Left kidney (tissue), 2 donors: ENCODE data around the gene TBCA. TPM values are rescaled to one million over a fixed set of nuclear protein-coding genes. Genes with fewer than 3 reads are reported as not detected.
"Not testable (repeated sequence)": the region's sequence is repeated elsewhere in the genome, so short reads cannot be mapped to it uniquely, and the experiment has no call there.

Source experiments
- DNase-seq: peaks from one replicate; pipeline ENCODE4 v3.0.0-alpha.2; 2013
- polyA plus RNA-seq: library from polyadenylated mRNA; unstranded; fragments of 120-200 nt; gene quantifications from one replicate; pipeline ENCODE4 v1.2.1, GENCODE V29; 2013; ENCODE audit not compliant: insufficient read length

The TBCA gene
- polyA plus RNA-seq, 1 donor: 270 TPM

DNA sequence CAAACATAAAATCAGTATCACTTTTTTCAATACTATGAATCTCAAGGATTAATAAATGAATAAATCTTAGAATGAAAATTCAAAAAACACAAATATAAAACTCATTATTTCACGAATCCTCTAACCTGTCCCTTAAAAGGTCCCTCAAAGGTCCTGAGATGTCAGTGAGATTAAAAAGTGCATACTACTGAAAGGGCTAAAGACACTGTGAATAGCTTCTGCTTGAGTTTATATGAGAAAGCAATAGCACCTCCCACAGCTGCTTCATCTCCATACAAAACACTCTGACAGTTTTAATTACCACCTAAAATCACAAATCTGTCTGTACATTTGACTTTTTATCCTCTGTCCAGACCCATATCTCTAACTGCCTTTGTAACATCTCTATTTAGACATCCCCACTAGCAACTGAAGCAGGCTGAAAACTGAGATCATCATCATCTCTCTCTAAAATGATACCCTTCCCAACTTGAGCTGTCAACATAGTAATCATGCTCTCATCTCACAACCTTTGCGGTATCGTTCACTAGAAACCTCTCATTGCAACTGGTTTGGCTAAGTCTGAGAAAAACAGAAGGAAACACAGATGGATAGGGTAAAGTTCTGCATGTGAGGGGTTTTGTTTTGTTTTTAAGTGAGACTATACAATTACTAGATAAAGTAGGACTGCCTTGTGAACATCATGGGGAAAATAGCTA lies 56.3 kb downstream of the TBCA start:
- no peak for DNase-seq

DNA sequence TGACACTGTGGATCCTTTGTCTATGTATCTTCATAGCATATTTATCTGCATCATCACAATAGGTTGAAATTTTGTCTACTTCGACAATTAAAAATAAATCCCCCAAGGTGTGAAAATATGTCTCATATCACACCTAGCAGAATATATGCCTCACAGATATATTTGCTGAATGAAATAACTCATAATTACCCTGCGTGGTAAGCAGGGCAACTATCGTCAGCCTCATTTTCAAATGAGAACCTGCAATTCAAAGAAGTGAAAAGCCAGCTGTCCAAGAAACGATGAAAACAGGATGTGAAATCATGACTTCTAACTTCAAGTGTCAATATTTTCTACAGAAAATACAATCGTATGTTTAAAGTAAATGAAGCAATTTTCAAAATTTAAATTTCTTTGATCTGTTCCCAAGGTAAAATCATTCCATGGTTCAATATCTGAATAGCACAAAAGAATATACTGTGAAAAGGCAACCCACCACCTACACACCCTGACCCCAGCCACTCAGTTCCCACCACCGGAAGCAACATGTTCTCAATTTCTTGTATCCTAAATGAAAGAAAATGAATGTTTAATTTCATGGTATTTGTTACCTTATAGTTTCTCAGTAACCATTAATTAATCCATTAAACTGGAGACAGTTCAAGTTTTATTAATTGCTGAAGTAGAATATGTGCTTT lies 57.1 kb downstream of the TBCA start:
- DNase-seq: no peak

- no peak for DNase-seq
These were observed 66.0 kb downstream of the TBCA start for GRCh38 chr5:77709993-77710685.

DNA sequence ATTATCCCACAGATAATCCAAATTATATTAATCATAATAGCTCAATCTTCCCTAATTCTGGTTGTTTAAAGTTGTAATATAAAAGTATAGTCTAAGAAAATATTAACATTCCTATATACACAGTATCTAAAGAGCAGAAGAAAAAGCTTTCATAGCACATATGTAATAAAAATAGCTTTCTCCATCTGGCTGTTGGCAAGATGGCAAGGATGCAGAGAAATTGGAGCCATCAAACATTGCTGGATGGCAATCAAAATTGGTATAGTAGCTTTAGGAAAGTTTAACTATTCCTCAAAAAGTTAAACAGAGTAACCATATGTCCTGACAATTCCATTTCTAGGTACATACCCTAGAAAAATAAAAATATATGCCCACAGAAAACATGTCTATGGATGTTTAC lies 66.8 kb downstream of the TBCA start:
- DNase-seq: no peak

DNA sequence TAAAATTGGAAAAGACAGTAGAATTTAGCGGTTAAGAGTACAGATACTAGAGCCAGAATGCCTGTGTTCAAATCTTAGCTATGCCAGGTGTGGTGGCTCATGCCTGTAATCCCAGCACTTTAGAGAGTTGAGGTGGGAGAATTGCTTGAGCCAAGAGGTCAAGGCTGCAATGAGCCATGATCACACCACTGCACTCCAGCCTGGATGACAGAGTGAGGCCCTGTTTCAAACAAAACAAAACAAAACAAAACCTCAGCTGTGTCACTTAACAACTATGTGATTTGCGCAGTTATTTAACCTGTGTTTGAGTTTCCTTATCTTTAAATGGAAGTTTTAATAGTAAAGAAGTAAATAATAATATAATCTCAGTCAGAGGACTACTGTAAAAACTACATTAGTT lies 68.3 kb downstream of the TBCA start:
- no peak for DNase-seq

DNA sequence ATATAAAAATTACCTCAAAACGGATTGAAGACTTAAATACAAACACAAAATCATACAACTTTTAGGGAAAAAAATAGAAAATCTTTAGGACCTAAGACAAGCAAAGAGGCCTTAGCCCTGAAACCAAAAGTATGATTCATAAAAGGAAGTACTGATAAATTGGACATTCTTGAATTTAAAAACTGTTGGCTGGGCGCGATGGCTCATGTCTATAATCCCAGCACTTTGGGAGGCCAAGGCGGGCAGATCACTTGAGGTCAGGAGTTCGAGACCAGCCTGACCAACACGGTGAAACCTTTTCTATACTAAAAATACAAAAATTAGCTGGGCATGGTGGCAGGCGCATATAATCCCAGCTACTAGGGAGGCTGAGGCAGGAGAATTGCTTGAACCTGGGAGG lies 76.6 kb downstream of the TBCA start:
- DNase-seq: not testable (repeated sequence)

DNA sequence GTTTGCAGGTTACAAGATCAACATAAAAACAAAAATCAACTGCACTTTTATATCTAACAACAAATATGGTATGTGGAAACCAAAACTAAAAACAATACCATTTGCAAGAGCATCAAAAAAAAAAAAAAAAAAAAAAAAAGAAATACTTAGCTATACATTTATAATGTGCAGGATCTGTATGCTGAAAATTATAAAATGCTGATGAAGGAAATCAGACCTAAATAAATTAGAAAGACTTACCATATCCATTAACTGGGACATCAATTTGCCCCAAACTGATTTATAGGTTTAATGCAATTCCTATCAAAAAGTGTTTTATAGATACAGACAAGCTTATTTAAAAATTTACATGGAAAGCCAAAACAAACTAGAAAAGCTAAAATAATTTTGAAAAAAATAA lies 77.2 kb downstream of the TBCA start:
- no peak for DNase-seq

- DNase-seq: no peak
These were observed 78.4 kb downstream of the TBCA start for GRCh38 chr5:77697692-77698091.

GRCh38 chr5:77696120-77696519 lies 80.0 kb downstream of the TBCA start:
- DNase-seq: no peak

- DNase-seq: no peak
These were observed 82.2 kb downstream of the TBCA start for GRCh38 chr5:77693913-77694312.

GRCh38 chr5:77683171-77683732 lies 92.9 kb downstream of the TBCA start:
- no peak for DNase-seq

GRCh38 chr5:77670526-77670925 lies 105.6 kb downstream of the TBCA start:
- DNase-seq: no peak

- DNase-seq: no peak
These were observed 106.5 kb downstream of the TBCA start for GRCh38 chr5:77669677-77670076.

GRCh38 chr5:77663090-77663863 lies 112.9 kb downstream of the TBCA start:
- DNase-seq: no peak

DNA sequence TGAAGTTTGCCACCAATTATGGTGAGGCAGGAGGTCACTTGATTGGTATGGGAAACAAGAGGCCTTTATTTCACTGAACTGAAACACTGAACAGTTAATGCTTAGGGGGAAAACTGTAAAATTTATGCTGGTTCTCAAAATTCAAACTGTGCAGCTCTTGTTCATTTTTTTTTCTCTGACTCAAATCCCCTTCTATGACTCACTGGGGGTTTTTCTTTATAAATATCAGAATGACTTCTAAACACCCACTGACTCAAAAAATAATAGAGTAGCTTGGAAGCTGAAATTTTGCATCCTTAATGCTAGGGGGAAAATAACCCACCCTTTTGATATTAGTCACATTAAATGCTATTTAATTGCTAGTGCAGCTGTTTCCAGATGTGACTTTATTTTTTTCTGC lies 113.5 kb downstream of the TBCA start:
- DNase-seq: no peak

DNA sequence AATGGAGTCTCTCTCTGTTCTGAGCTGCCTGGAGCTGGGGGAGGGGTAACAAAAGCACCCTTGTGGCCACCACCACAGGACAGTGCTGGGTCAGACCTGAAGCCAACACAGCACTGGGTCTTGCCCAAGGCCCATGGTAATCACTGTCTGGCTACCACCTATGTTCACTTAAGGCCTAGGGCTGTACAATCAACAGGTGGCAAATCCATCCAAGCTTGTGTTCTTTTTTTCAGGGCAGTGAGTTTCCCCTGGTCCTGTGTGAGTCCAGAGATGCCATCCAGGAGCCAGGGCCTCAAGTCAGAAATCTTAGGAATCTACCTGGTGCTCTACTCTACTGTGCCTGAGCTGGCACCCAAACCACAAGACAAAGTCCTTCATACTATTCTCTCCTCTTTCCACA lies 117.5 kb downstream of the TBCA start:
- no peak for DNase-seq

DNA sequence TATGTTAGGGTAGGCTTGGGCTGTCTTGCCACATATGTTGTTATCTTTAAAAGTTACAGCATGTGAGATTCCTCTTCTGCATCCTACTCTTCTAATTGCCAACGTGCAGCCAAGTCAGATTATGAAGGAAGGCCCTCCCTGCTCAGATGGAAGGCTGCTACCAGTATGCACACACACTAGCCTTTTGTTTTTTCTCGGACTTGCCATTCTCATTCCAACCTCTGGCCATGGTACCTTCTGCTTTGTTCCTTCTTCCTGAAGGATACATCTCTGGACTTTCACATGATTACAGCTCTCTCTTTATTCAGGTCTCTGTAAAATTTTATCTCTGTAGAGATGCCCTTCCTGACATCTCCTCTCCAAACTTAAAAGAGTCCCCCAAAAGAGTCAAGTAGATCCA lies 124.8 kb downstream of the TBCA start:
- no peak for DNase-seq

- DNase-seq: no peak
These were observed 125.5 kb downstream of the TBCA start for GRCh38 chr5:77650686-77651085.

- no peak for DNase-seq
These were observed 126.4 kb downstream of the TBCA start for GRCh38 chr5:77649776-77650175.

- DNase-seq: no peak
These were observed 130.0 kb downstream of the TBCA start for GRCh38 chr5:77645995-77646639.

DNA sequence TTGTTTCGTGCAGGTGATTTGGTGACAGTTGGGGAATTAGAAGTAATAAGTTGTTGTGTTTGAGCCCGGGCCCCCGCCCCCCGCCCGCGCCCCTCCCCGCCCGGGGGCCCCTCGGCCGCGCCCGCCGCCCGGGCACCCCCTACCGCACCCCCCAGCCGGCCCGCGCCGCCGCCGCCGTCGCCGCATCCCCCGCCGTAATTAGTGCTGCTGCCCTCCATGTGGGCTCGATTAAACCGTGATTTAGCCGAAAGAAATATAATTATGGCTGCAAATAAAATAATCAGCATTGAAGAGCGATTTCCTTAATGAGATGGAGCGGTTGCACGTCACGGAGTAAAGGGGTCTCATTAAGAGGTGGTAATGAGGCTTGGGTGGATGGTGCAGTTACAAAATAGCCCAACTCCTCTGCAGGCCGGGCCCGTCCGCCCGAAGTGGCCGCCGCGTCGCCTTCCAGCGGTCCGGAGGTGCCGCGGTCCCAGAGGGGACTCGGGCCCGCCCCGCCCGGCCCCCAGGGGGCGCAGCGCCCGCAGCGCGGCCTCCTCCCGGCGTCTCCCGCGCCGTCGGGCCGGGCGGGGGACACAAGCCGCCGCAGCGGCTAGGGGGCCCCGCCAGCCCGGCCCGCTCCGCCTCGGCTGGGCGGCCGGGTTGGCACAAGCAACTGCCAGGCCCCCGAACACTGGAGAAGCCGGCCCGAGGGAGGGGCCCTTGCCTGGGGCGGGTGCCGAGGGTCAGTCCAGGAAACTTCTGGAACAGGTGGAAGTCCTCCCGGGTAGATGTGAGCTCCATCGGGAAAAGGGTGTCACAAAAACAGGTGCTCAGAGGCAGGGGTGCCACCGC lies 130.8 kb downstream of the TBCA start:
- no peak for DNase-seq
